NCI-H446 (cell line): ENCODE results near the gene GALNT18.
A peak's percentile ranks its signal among the peaks of the same experiment; 100 is the strongest.
"Not testable (repeated sequence)": the region's sequence is repeated elsewhere in the genome, so short reads cannot be mapped to it uniquely, and the experiment has no call there.

Experiments
- DNase-seq, 2 experiments: peaks; one replicate each; lab custom pipeline; 2025; lab: John Stamatoyannopoulos, UW

The GALNT18 gene

GRCh38 chr11:11463405-11463804, 158.4 kb downstream of the GALNT18 start:
- peak in 1 of 2 experiments; percentile 17 for DNase-seq

GRCh38 chr11:11461473-11461872, 160.3 kb downstream of the GALNT18 start:
- no peak for DNase-seq

- no peak for DNase-seq
Observed at GRCh38 chr11:11459578-11459977, 162.2 kb downstream of the GALNT18 start.

- DNase-seq = no peak
Observed at GRCh38 chr11:11458485-11458884, 163.3 kb downstream of the GALNT18 start.

- no peak for DNase-seq
Observed at GRCh38 chr11:11458001-11458400, 163.8 kb downstream of the GALNT18 start.

GRCh38 chr11:11456866-11457265, 164.9 kb downstream of the GALNT18 start:
- no peak for DNase-seq

- no peak for DNase-seq
Observed at GRCh38 chr11:11454671-11455223, 167.1 kb downstream of the GALNT18 start.

- DNase-seq = no peak
Observed at GRCh38 chr11:11451501-11452005, 170.3 kb downstream of the GALNT18 start.

- DNase-seq = no peak
Observed at GRCh38 chr11:11450744-11451362, 171.0 kb downstream of the GALNT18 start.

- no peak for DNase-seq
Observed at GRCh38 chr11:11449327-11449726, 172.5 kb downstream of the GALNT18 start.

GRCh38 chr11:11448626-11449025, 173.2 kb downstream of the GALNT18 start:
- DNase-seq = no peak

- DNase-seq = not testable (repeated sequence)
Observed at GRCh38 chr11:11447601-11448000, 174.2 kb downstream of the GALNT18 start.

- no peak for DNase-seq
Observed at GRCh38 chr11:11446967-11447366, 174.8 kb downstream of the GALNT18 start.

- no peak for DNase-seq
Observed at GRCh38 chr11:11446564-11446963, 175.2 kb downstream of the GALNT18 start.

- no peak for DNase-seq
Observed at GRCh38 chr11:11445441-11446185, 176.2 kb downstream of the GALNT18 start.

GRCh38 chr11:11444804-11445131, 177.0 kb downstream of the GALNT18 start:
- DNase-seq = peak in 1 of 2 experiments; percentile 62

- DNase-seq = no peak
Observed at GRCh38 chr11:11444027-11444803, 177.6 kb downstream of the GALNT18 start.

- peak; percentile 21 to 41 for DNase-seq
Observed at GRCh38 chr11:11442791-11443190, 179.0 kb downstream of the GALNT18 start.

- no peak for DNase-seq
Observed at GRCh38 chr11:11441516-11441915, 180.3 kb downstream of the GALNT18 start.

GRCh38 chr11:11441091-11441490, 180.7 kb downstream of the GALNT18 start:
- DNase-seq = no peak

GRCh38 chr11:11440144-11440543, 181.7 kb downstream of the GALNT18 start:
- DNase-seq = no peak

GRCh38 chr11:11439591-11439990, 182.2 kb downstream of the GALNT18 start:
- no peak for DNase-seq
